DND-41 (cell line): Measurements from ENCODE around the gene SLC6A3.
"Not testable (repeated sequence)": the region's sequence is repeated elsewhere in the genome, so short reads cannot be mapped to it uniquely, and the experiment has no call there.

ENCODE experiments used
- CTCF ChIP-seq: IDR thresholded peaks from 2 replicates; pipeline ENCODE4 v1.5.1; 2012; ENCODE audit warnings: borderline replicate concordance, low read length, moderate library complexity, mild to moderate bottlenecking; ENCODE audit not compliant: poor library complexity, severe bottlenecking; ENCODE audit errors: extremely low read depth
- EZH2 ChIP-seq: IDR thresholded peaks from 3 replicates; pipeline ENCODE4 v1.6.1; 2012; ENCODE audit warnings: borderline replicate concordance, low read depth, mild to moderate bottlenecking, moderate library complexity, low read length, inconsistent platforms; ENCODE audit not compliant: severe bottlenecking

- TF ChIP-seq CTCF, EZH2: not testable (repeated sequence)
Observed at GRCh38 chr5:1371972-1372342, 73.3 kb downstream of the SLC6A3 start.
